A549 (cell line): Measurements from ENCODE around the gene TBC1D8. TPM values are rescaled to one million over a fixed set of nuclear protein-coding genes. Genes with fewer than 3 reads are reported as not detected.

ENCODE experiments used
- ATAC-seq, 2 experiments: fragments of 200-7000 bp in 1 of 2; fragments of >200 bp in 1 of 2; cut with Nextera tagmentation in 1 of 2; cut with Tn5 transposase in 1 of 2; 3 replicates each; pipeline versions ENCODE4 v1.8.0 to v1.9.1; 2018 to 2020; ENCODE audit warnings: mild to moderate bottlenecking in 1 of 2, moderate library complexity in 1 of 2
- CTCF ChIA-PET: fragments of 300-600 bp; sonication (Branson Sonifier 250); formaldehyde crosslinking; extraction: SDS; loops from one replicate; lab custom pipeline; 2021; ENCODE audit warnings: antibody characterized with exemption, inconsistent platforms; lab: Yijun Ruan, JAX
- POLR2A ChIA-PET: fragments of 350-600 bp; formaldehyde crosslinking; extraction: SDS; loops from one replicate; lab custom pipeline; 2021; ENCODE audit warnings: antibody characterized with exemption, inconsistent platforms; lab: Yijun Ruan, JAX
- DNase-seq, 2 experiments: peaks; one replicate each; pipeline versions ENCODE4 v3.0.0 to v3.0.0-alpha.2; 2011 to 2016; ENCODE audit warnings: low read depth in 1 of 2, low spot score in 1 of 2
- FAIRE-seq: peaks from 2 replicates; lab custom pipeline; 2011; peaks lifted over from hg19 to GRCh38; lab: Jason Lieb, UNC
- H3K27ac ChIP-seq, 2 experiments: fragments of >200 bp; sonication (Bioruptor Twin); formaldehyde crosslinking; 3 replicates each; pipeline ENCODE4 v1.5.1; 2016 to 2017
- H3K4me1 ChIP-seq: fragments of >200 bp; sonication (Bioruptor Twin); formaldehyde crosslinking; 3 replicates; pipeline ENCODE4 v1.6.1; 2016
- H3K4me2 ChIP-seq: fragments of >200 bp; sonication (Bioruptor Twin); formaldehyde crosslinking; 3 replicates; pipeline ENCODE4 v1.6.1; 2016
- H3K4me3 ChIP-seq: fragments of >200 bp; sonication (Bioruptor Twin); formaldehyde crosslinking; 3 replicates; pipeline ENCODE4 v1.5.1; 2016
- H3K9me3 ChIP-seq: fragments of >200 bp; sonication (Bioruptor Twin); formaldehyde crosslinking; 3 replicates; pipeline ENCODE4 v1.6.1; 2016
- BCL3 ChIP-seq: fragments of >200 bp; sonication (Bioruptor Twin); formaldehyde crosslinking; IDR thresholded peaks from 3 replicates; pipeline ENCODE4 v1.6.1; 2016
- CHD2 ChIP-seq: fragments of 150-350 bp; IDR thresholded peaks from 2 replicates; pipeline ENCODE4 v1.6.1; 2014; ENCODE audit warnings: low read length; ENCODE audit not compliant: partially characterized antibody
- ESRRA ChIP-seq: fragments of 150-350 bp; IDR thresholded peaks from 2 replicates; pipeline ENCODE4 v1.6.1; 2014; ENCODE audit warnings: mild to moderate bottlenecking, low read length, borderline replicate concordance
- HDAC2 ChIP-seq: fragments of 200-600 bp; sonication (generic); IDR thresholded peaks from 2 replicates; pipeline ENCODE4 v1.6.1; 2016
- HES2 ChIP-seq: fragments of >200 bp; sonication (Bioruptor Twin); formaldehyde crosslinking; IDR thresholded peaks from 2 replicates; pipeline ENCODE4 v1.6.1; 2016
- MAZ ChIP-seq: fragments of 150-350 bp; IDR thresholded peaks from 2 replicates; pipeline ENCODE4 v1.6.1; 2014; ENCODE audit warnings: antibody characterized with exemption, low read depth, low read length, borderline replicate concordance
- MYC ChIP-seq: IDR thresholded peaks from 2 replicates; pipeline ENCODE4 v1.6.1; 2012; ENCODE audit warnings: mild to moderate bottlenecking, inconsistent platforms, low read length, improper control_type of control experiment, borderline replicate concordance
- NFE2L2 ChIP-seq: fragments of 150-350 bp; conservative IDR thresholded peaks from 2 replicates; pipeline ENCODE4 v1.6.1; 2014; ENCODE audit warnings: low read length
- POLR2A ChIP-seq: IDR thresholded peaks from 2 replicates; pipeline ENCODE4 v1.6.1; 2012; ENCODE audit warnings: mild to moderate bottlenecking, low read length
- POLR2AphosphoS2 ChIP-seq: conservative IDR thresholded peaks from 2 replicates; pipeline ENCODE4 v1.6.1; 2012; ENCODE audit warnings: low read length, improper control_type of control experiment, inconsistent platforms
- RAD21 ChIP-seq, 2 experiments: fragments of >200 bp in 1 of 2; sonication (Bioruptor Twin) in 1 of 2; formaldehyde crosslinking in 1 of 2; IDR thresholded peaks in 1 of 2; conservative IDR thresholded peaks in 1 of 2; 2 replicates in 1 of 2; 3 replicates in 1 of 2; pipeline ENCODE4 v1.6.1; 2012 to 2018; ENCODE audit warnings: inconsistent platforms in 1 of 2
- RARB ChIP-seq: fragments of 250-450 bp; sonication (Bioruptor Pico); IDR thresholded peaks from 2 replicates; pipeline ENCODE4 v1.8.0; 2021; ENCODE audit warnings: mild to moderate bottlenecking, moderate library complexity
- RCOR1 ChIP-seq: fragments of 150-350 bp; IDR thresholded peaks from 2 replicates; pipeline ENCODE4 v1.6.1; 2014; ENCODE audit warnings: antibody characterized with exemption, low read length, low read depth
- ZNF302 ChIP-seq: fragments of 250-450 bp; sonication (Bioruptor Pico); IDR thresholded peaks from 2 replicates; pipeline ENCODE4 v1.9.0; 2021; ENCODE audit warnings: inconsistent platforms, mild to moderate bottlenecking, moderate library complexity
- WGBS: methylation state at CpG from one replicate; pipeline ENCODE4 v1.1.6; 2017; ENCODE audit errors: missing lambda C conversion rate; 5-methylcytosine and 5-hydroxymethylcytosine counted together
- polyA plus RNA-seq, 4 experiments: library from polyadenylated mRNA; depleted of rRNA in 3 of 4; stranded (reverse); fragments of >200 nt; fragmentation: RNase III in 1 of 4; extraction: RNeasy Plus Mini Kit Qiagen cat#74134 plus additional on column Dnase treatment in 1 of 4; gene quantifications; 2 replicates in 3 of 4; 3 replicates in 1 of 4; pipeline ENCODE4 v1.2.3, GENCODE V29; 2011 to 2017
- TF ChIP-seq, protein P1 (sequence below): fragments of 200-600 bp; sonication (generic); IDR thresholded peaks from 2 replicates; pipeline ENCODE4 v1.6.1; 2016; ENCODE audit warnings: antibody characterized with exemption, mild to moderate bottlenecking, moderate library complexity
- TF ChIP-seq, protein P2 (sequence below): IDR thresholded peaks from 2 replicates; pipeline ENCODE4 v1.6.1; 2012; ENCODE audit warnings: low read depth, borderline replicate concordance

Gene TBC1D8
- polyA plus RNA-seq, 2 of the 4 experiments (the other 2 are of a cell fraction), result 35.3 to 107 TPM

DNA sequence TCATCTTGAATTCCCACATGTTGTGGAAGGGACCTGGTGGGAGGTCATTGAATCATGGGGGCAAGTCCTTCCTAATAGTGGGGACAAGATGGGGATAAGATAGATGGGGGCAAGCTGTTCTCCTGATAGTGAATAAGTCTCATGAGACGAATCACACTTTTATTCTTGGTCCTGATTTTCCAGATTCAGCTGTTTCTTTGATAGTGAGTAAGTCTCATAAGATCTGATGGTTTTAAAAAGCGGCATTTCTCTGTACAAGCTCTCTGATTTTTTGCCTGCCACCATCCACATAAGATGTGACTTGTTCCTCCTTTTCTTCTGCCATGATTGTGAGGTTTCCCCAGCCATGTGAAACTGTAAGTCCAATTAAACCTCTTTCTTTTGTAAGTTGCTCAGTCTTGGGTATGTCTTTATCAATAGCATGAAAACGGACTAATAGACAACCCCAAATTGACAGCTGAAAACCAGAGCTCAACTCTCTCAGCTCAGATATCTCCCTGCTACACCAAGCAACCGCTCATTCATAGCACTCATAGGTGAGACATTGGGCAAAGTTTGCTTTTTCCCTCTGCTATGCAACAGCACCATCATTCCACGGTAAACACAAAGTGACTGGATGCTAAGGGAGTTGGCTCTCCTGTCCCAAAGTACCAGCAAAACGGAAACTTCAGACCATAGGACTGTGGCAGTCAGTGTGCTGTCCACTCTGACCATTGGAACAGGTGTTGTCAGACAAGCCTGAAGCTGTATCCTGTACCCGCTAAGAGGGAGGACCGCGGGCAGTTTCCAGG is 44.9 kb upstream of the TBC1D8 start:
- TF ChIP-seq RAD21 (conservative IDR thresholded peaks at IDR 0.05 in 1 of 2, IDR thresholded peaks at IDR 0.05 in 1 of 2), result 0 out of 5 replicates have a peak, but pooled peaks of 1 of the 2 experiments have one; percentile 7
- TF ChIP-seq, protein P1, sequence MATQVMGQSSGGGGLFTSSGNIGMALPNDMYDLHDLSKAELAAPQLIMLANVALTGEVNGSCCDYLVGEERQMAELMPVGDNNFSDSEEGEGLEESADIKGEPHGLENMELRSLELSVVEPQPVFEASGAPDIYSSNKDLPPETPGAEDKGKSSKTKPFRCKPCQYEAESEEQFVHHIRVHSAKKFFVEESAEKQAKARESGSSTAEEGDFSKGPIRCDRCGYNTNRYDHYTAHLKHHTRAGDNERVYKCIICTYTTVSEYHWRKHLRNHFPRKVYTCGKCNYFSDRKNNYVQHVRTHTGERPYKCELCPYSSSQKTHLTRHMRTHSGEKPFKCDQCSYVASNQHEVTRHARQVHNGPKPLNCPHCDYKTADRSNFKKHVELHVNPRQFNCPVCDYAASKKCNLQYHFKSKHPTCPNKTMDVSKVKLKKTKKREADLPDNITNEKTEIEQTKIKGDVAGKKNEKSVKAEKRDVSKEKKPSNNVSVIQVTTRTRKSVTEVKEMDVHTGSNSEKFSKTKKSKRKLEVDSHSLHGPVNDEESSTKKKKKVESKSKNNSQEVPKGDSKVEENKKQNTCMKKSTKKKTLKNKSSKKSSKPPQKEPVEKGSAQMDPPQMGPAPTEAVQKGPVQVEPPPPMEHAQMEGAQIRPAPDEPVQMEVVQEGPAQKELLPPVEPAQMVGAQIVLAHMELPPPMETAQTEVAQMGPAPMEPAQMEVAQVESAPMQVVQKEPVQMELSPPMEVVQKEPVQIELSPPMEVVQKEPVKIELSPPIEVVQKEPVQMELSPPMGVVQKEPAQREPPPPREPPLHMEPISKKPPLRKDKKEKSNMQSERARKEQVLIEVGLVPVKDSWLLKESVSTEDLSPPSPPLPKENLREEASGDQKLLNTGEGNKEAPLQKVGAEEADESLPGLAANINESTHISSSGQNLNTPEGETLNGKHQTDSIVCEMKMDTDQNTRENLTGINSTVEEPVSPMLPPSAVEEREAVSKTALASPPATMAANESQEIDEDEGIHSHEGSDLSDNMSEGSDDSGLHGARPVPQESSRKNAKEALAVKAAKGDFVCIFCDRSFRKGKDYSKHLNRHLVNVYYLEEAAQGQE, result no peak
- DNase-seq (no peak), FAIRE-seq (no peak), ATAC-seq (peak in 1 of 2 experiments; percentile 53; a peak in 4 of 6 replicates)
- Histone ChIP-seq H3K4me1 (peaks cover 17% of the 10 kb centered on the region), H3K4me3 (no peak overlapping the region), H3K27ac (no peak overlapping the region), H3K4me2 (no peak overlapping the region), H3K9me3 (no peaks in the 10 kb centered on the region)
- 70% methylated on average over 9 of the region's 9 CpGs for WGBS
- CTCF ChIA-PET, result interaction anchor here (0.6 to 10.3 kb wide), 13 partner anchors 8 to 183 kb away, joined by 3 to 96 read pairs (median 5); partner anchors contain the start of gene CNOT11
- POLR2A ChIA-PET, result interaction anchor here (1.2 kb wide), 1 partner anchor 23 kb away, joined by 4 read pairs; no protein-coding TSS in a partner anchor

DNA sequence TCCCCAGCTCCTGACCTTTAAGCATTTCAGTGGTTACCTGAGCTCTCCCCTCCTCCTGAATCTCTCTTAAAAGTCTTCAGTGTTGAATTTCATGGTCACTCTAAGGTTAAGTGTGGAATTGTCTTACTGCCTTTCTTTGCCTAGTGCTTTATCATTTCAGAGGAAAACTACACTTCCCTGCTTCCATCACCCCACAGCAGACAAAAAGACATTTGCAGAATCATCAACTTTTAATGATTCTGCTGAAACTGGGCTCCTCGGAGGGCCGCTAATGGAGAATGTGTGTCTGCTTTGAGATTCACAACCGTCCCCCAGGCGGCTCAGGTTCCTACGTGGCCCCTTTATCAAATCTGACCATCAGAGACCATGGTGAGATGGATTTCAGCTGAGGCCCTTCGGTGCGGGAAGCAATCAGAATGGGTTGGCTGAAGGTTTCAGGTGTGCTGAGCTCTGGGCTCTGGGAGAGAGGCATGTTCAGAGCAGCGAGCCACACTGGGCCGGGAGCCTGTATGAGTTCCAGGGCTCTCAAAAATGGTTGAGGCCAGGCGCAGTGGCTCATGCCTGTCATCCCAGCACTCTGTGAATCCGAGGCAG is 41.9 kb upstream of the TBC1D8 start:
- TF ChIP-seq CHD2 (no peak), MAZ (no peak), POLR2AphosphoS2 (no peak), HDAC2 (no peak), POLR2A (no peak), NFE2L2 (no peak), HES2 (no peak)
- TF ChIP-seq, protein P2, sequence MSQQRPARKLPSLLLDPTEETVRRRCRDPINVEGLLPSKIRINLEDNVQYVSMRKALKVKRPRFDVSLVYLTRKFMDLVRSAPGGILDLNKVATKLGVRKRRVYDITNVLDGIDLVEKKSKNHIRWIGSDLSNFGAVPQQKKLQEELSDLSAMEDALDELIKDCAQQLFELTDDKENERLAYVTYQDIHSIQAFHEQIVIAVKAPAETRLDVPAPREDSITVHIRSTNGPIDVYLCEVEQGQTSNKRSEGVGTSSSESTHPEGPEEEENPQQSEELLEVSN, result no peak
- ATAC-seq (no peak), FAIRE-seq (no peak), DNase-seq (no peak)
- Histone ChIP-seq H3K4me1 (0 out of 3 replicates have a peak, but pooled peaks cover 5% of the 10 kb centered on the region), H3K4me2 (no peak overlapping the region), H3K9me3 (0 out of 3 replicates have a peak, but pooled peaks cover 4% of the 10 kb centered on the region), H3K27ac (no peak overlapping the region), H3K4me3 (no peak overlapping the region)
- CTCF ChIA-PET, result interaction anchor here (1.1 to 10.3 kb wide), 3 partner anchors 11 to 586 kb away, joined by 3 to 96 read pairs (median 3); no protein-coding TSS in a partner anchor
- POLR2A ChIA-PET, result interaction anchor here (0.5 kb wide), 1 partner anchor 108 kb away, joined by 3 read pairs; no protein-coding TSS in a partner anchor
- WGBS, result 90% methylated on average over 11 of the region's 11 CpGs

GRCh38 chr2:101190747-101191516 is 39.8 kb upstream of the TBC1D8 start:
- no peak for ATAC-seq
- DNase-seq, result no peak
- no peak for FAIRE-seq
- TF ChIP-seq ESRRA (no peak), ZNF302 (CRISPR knock-in tag) (no peak), BCL3 (no peak), RARB (CRISPR knock-in tag) (no peak), RCOR1 (no peak), MYC (no peak), NFE2L2 (no peak)
- Histone ChIP-seq H3K4me2 (no peak overlapping the region), H3K4me1 (0 out of 3 replicates have a peak, but pooled peaks cover 3% of the 10 kb centered on the region), H3K27ac (no peak overlapping the region), H3K9me3 (0 out of 3 replicates have a peak, but pooled peaks cover 11% of the 10 kb centered on the region), H3K4me3 (no peak overlapping the region)
- POLR2A ChIA-PET, result no interaction called here
- WGBS, result 51% methylated on average over 9 of the region's 9 CpGs
- CTCF ChIA-PET, result interaction anchor here (0.6 to 10.3 kb wide), 12 partner anchors 9 to 685 kb away, joined by 3 to 96 read pairs (median 3); no protein-coding TSS in a partner anchor
